GM19035 (cell line): ENCODE data around the gene SHISA7.
"Not testable (repeated sequence)": the region's sequence is repeated elsewhere in the genome, so short reads cannot be mapped to it uniquely, and the experiment has no call there.

Source experiments
- ATAC-seq: cut with Tn5 transposase; IDR thresholded peaks from one replicate; pipeline ENCODE4 v1.9.1; 2021; ENCODE audit not compliant: unreplicated experiment

Gene SHISA7

DNA sequence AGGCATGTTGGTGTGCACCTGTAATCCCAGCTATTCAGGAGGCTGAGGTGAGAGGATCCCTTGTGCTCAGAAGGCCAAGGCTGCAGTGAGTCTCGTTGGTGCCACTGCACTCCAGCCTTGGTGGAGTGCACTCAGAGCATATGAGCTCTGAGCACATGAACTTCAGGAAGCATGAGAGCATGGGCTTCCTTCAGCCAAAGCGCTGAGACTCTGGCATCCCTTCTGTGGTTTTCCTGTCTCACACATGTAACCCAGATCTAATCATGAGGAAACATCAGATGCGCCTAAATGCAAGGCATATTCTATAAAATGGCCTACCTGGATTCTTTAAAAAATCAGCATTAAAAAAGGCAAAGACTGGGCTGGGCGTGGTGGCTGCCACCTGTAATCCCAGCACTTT lies 21.8 kb downstream of the SHISA7 start:
- not testable (repeated sequence) for ATAC-seq

DNA sequence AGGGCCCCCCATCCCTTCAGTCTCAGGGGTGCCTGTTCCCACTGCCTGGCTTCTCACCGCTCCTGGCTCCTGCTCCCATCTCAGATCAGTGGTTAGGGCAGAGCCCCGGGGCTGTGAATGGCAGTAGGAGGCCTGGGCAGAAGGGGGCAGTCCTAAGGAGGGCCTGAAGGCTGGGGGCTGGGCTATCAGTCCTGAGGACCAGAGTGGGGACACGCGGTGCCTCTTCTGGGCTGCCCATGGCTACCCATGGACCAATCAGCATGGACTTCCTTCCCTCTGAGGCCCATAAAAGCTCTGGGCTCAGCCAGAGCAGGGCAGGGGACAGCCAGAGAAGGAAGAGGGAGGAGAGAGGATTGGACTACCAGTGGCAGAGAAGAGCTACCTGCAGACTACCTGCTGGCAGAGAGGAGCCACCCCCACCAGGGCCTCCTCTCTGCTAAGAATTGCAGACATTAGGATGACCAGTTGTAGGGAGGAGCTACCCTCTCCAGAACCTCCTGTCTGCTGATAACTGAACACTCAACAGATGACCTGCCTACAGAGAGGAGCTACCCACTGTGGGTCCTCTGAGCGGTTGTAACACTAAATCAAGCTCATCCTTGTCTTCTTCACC lies 23.4 kb downstream of the SHISA7 start:
- ATAC-seq: no peak

DNA sequence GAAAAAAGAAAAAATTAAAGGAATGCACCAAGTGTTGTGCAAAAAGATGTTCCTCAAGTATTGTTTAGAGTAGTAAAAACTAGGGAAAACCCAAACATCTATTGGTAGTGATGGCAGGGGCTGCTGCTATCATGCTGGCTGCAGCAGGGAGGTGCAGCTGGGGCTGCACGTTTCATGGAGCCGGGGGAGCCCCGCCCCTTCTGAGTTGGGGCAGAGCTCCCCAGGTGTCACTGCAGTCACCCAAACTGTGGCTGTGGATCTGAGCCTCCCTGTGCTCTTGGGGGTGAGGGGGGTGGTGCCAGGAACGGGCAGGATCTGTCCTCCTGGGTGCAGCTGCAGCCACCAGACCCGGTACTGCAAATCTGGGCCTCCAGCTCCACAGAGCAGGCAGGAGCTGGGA lies 24.0 kb downstream of the SHISA7 start:
- ATAC-seq: no peak

DNA sequence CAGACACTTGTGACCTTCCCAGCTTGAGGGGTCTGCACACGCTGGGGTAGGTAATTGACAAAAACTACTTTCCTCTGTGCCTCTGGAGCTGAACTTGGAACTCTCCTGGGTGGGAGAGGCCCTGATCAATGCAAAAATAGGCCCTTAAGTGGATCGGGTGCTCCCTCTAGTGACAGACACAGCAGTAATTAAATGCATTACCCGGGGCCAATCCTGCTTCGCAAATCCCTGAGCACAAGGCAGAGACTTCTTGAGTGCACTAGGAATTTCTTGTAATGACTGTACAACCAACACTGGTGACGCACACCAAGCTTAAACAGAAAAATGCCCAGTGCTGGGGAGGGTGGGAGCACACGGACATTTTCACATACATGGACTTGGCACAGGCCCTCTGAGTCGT lies 24.9 kb downstream of the SHISA7 start:
- ATAC-seq: no peak

DNA sequence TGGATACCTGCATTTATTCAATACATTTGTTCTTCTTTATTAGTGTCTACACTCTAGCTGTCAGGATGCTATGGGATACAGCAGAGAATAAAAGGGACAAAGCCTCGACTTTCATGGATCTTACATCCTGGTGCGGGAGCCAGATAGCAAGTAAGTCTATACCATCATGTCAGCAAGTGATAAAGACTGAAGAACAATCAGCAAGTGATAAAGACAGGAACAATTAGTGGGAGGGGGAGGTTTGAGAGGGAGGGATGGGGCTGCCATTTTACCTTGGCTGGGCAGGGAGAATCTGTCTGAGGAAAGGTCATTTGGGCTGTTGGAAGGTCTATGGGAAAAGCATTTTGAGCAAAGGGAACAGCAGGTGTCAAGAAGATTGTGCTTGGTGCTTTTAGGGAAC lies 32.9 kb downstream of the SHISA7 start:
- ATAC-seq: no peak

DNA sequence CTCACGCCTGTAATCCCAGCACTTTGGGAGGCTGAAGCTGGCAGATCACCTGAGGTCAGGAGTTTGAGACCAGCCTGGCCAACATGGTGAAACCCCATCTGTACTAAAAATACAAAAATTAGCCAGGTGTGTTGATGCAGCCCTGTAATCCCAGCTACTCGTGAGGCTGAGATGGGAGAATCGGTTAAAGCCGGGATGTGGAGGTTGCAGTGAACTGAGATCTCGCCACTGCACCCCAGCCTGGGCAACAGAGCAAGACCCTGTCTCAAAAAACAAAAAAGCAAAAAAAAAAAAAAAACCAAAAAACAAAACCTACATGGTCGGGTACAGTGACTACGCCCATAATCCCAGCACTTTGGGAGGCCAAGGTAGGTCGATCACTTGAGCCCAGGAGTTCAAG lies 33.9 kb downstream of the SHISA7 start:
- ATAC-seq: not testable (repeated sequence)

DNA sequence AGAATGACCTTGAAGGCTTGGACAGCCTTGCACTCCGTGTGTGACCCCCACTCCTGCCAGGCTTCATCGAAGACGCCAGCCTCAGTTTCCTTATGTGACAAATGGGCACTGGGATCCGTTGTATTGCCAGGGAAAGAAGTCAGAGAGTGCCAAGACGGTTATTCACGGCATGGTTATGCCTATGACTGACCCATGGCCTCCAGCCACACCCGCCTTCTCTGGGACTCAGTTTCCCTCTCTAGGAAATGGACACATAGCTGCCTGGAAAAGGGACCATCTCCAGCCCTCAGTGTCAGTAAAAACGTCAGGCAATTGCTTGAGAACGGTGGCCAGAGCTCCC lies 34.6 kb downstream of the SHISA7 start:
- no peak for ATAC-seq

DNA sequence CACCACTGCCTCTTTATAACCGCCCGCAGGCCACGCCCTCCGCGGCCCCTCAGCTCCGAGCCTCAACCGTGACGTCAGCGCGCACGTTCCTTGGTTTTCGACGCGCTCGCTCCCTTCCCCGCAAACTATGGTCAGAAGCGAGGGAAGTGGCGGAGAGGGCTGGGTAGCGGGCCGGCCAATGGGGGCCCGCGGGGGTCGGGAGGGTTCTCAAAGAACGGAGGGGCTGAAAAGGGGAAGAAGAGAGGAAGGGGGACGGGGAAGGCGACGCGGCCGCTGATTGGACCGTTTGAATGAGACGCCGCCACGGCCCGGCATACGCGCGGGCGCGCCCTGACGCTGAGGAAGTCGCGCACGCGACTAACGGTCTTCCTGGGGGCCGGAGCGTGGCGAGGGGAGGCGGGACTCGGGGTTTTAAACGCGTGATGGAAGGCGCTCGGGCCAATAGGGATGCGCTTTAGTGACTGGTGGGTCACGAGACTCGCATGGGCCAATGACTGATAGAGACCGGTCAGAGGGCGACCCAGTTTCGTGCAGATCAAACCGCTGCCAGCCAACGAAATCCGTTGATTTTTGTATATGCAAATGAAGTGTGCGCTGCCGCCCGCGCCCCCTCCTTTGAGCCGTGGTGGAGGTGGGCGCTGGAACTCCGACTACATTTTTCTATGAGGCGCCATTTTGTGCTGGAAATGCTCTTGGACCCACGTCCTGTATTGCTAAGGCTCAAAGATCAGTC lies 35.1 kb downstream of the SHISA7 start:
- peak; percentile 78 for ATAC-seq

DNA sequence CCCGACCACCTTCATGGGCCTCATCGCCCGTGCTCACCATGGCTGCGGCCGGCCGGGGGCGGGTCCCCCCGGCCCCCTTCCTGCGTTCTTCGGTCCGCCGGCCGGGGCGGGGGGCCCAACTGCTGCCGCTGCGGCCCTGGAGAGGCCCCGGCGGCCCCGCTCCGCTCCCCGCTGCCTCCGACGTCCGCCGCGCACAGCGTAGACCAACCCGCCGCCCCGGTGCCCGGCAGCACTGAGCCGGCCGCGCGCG lies 35.6 kb downstream of the SHISA7 start, which contains the start of gene UBE2S:
Gene UBE2S (minus strand): TSS at position 239 of the 250 bp plus-strand sequence. CDS start 199 bp downstream, at position 40.
- not testable (repeated sequence) for ATAC-seq

DNA sequence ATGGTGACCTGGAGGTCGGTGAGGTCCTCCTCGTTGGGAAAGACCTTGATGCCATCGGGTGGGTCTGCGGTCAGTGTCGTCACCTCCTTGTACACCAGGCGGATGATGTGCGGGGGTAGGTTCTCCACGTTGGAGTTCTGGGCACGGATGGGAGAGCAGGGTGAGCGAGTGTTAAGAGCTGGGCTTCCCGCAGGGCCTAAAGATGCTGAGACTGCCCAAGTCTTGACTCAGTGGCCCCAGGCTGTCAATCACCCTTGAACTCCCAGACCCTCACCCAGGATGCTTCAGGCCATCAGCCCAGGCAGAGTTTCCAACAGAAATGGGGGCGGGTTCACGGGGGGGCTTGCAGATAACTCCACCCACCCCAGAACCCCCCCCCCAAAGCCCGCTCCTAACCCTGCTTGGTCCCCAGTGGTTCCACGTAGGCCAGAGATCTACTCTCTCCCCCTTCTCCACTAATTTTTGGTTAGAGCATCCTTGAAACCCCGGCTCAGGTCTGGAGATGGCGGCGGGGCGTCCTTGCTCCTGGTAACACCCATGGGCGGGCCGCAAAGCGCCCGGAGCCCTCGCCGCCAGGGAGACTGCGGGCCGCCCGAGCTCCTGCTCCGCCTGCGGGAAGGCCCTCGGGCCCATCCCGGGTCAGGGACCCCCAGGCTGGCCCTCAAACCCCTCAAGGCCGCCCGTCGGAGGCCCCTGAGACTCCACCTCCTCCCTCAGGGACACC lies 36.1 kb downstream of the SHISA7 start:
- no peak for ATAC-seq

DNA sequence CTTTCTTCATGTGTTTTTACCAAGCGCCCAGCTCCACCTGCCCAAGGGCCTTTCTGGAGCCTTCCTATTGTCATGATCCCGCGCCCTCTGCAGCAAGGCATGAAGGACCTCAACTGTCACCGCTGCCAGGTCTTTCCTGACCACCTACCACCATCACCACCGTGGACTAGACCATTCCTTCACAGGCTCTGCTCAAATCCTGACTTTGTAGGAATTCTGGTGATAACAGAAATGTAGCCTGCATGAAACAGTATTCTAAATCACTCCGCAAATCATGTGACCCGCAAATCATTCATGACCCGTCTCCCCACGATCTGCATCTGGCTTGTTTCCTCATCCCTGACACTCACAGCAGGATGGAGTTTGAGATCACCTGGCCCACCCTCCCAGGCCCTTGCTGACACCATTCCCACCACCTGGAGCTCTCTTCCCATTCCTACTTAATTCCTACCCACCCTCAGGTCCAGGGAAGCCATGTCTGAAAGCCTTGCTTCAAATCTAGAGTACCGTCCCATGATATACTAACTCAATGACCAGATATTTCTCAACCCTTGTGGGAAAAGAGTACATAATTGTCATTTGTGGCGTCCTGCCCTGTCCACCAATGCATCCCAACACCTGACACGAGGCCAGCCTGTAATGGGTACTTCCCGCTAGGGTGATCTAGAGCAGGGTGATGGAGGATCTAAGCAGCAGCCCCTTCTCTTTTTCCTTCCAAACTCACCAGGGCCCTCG lies 36.8 kb downstream of the SHISA7 start:
- no peak for ATAC-seq

DNA sequence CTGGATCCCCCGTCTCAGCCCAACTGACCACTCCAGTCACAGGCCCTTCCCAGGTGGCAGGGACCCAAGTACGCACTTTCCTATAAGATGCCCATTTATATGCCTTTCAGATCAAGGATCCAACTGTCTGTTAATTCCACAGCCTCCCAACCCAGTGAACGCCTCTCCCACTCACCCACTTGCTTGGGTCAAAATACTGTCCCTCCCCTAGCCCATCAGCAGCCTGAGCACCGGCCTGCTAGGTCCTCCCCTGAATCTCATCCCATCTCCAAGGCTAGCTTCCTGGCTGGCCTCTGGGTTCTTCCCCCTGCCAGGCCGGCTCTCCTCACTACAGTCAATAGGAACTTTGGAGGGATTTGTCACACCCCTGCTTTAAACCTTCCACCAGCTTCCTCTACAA lies 37.5 kb downstream of the SHISA7 start:
- ATAC-seq: no peak

DNA sequence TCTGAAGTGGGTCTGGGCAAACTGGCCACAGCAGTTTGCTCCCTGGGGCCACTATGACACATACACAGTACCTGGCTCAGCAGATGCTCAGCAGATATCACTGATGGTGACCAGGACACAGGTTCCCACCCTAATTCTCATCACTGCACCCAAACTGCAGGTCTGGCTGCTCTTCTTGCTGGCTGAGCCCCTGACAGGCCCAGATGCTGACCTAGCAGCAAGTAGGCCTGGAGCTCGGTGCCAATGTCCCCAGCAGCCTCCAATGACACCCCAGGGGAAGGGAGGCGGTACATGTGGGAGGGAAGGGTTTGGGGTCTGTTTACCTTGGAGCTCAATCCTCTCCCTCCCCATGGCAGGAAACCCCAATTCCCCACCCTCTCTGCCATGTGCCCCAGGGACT lies 40.6 kb downstream of the SHISA7 start:
- ATAC-seq: no peak

DNA sequence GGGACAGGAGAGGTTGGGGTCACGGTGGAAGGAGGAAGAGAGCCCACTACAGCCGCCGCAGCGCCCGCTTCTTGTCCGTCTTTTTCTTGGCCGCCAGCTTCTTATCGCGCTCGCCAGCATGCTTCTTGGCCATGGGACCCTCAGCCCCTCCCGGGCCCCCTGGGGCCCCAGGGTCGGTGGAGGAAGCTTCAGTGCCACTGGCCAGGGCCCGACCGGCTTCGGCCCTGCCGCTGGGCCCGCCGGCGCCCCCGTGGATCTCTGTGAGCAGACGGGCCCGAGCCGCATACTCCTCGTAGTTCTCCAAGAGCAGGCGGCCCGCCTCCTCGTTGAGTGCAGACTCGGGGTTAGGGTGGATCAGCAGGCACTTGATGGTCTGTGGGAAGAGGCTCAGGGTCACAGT lies 41.7 kb downstream of the SHISA7 start:
- ATAC-seq: not testable (repeated sequence)

DNA sequence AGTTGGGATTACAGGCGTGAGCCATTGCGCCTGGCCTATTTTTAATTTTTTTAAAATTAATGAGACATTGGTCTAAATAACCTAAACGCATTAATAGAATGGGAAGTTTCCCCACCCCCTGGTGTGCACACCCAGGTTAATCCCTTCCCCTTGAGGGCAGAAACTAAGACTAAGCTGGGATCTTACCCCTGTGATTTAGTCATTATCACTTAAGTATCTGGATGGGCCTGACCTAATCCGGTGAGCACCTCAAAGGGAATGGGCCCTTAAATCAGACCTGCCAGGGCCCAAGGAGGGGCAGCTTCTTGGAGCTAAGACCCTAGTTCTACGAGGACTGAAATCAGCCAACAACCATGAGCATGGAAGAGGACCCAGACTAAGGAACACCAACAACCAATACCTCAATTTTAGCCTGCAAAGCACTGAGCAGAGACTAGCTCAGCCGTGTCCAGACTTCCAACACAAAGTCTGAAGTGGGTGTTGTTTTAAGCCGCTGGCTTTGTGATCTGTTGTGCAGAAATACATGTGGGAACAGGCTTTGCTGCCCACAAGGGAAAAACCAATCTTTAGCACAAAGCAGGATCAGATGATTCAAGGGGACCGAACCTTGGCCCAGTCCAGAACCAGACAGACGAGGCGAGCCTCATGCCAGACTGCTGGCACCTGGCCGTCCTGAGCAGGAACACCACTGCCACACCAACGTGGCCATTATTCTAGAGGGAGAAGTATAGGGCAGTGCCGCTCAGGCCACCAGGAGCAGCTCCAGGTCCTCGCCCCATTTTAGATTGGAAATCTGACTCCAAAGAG lies 42.6 kb downstream of the SHISA7 start:
- no peak for ATAC-seq

DNA sequence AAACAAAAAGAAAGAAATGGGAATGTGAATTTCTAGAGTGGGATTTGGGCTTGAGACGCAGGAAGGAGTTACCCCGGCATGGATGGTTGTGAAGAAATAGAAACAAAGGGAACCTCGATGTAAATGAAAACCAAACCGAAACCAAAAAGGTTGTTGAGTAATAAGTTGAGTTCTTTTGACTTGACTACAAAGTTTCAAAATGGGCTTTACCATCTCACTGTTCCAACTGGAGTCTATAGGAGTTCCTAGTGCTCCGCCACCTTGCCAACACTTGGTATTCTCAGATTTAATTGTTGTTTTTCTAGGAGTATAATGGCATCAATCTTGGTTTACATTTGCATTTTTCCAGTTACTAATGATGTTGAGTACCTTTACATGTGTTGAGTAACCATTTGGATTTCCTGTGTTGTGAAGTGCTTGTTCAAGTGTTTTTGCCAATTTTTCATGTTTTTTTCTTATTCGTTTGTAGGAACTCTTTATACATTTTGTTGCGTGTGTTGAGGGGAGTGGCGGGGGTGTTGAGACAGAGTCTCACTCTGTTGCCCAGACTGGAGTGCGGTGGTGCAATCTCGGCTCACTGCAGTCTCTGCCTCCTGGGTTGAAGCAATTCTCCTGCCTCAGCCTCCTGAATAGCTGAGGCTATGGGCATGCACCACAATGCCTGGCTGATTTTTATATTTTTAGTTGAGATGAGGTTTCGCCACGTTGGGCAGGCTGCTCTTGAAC lies 44.7 kb downstream of the SHISA7 start:
- ATAC-seq: no peak

DNA sequence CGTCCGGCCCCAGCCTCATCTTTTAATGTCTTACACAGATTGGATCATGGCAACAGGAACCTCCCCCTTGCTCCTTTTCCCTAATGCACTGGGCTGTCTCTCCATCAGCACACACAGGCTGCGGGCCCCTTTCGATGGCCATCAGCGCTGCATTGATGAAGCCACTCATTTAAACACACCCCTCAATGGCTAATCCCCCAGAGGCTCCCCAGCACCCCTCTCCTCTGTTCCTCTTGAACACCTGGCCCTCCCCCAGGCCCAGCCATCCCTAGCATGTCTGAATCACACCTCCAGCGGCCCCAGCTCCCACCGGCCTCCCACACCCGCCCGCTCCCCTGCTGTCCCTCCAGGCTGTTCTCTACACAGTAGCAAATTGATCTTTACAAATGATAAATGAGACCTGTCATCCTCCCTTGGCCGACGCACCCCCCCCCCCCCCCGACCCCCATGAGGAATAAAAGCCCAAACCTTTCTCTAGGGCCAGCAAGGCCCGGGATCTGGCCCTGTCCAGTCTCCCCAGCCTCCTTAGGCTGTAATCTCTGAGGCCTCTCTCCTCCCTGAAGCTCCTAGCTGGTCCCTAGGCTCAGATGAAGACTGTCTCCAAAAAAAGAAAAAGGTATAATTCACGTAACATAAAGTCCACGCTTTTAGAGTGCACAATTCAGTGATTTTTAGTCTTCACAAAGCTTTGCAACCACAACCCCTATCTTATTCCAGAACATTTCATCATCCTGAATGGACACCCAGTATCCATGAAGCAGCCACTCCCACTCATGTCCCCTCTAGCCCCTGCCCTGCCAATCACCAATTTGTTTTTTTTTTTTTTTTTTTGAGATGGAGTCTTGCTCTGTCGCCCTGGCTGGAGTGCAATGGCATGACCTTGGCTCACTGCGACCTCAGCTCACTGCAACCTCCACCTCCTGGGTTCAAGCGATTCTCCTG lies 50.0 kb downstream of the SHISA7 start:
- ATAC-seq: no peak

DNA sequence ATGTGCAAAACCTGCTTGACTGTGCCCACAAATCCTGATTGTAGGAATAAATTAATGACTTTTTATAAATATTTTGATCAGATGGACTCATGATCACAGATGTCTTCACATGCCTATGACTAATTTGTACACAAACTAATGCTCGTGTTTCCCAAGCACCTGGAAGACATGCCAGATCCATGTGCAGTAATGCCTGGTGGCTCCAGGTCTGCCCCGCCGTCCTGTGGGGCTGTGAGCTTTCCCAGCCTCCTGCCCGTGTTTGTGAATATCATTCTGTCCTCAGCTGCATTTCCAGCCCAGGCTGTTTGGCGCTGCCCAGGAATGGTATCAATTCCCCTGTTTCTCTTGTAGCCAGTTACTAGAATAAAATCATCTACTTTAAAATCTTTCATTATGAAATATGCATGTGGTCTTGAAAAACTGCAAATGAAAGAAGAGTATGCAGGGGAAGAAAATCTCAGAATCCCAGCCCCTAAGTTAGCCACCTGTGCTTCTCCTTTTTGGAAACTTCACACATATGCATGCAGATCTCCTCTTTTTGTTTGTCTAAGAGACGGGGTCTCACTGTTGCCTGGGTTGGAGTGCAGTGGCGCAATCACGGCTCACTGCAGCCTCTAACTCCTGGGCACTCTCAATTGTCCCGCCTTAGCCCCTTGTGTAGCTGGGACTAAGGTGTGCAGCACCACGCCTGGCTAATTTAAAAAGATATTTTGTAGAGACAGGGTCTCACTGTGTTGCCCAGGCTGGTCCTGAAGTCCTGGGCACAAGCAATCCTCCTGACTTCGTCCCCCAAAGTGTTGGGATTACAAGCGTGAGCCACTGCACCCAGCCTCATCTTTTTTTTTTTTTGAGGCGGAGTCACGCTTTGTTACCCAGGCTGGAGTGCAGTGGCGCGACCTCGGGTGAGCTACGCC lies 51.1 kb downstream of the SHISA7 start:
- ATAC-seq: no peak
